GM18858 (cell line): ENCODE data around the gene TLE1.
"Not testable (repeated sequence)": the region's sequence is repeated elsewhere in the genome, so short reads cannot be mapped to it uniquely, and the experiment has no call there.

Source experiments
- ATAC-seq: cut with Tn5 transposase; IDR thresholded peaks from one replicate; pipeline ENCODE4 v1.9.1; 2021; ENCODE audit not compliant: unreplicated experiment

Gene TLE1

DNA sequence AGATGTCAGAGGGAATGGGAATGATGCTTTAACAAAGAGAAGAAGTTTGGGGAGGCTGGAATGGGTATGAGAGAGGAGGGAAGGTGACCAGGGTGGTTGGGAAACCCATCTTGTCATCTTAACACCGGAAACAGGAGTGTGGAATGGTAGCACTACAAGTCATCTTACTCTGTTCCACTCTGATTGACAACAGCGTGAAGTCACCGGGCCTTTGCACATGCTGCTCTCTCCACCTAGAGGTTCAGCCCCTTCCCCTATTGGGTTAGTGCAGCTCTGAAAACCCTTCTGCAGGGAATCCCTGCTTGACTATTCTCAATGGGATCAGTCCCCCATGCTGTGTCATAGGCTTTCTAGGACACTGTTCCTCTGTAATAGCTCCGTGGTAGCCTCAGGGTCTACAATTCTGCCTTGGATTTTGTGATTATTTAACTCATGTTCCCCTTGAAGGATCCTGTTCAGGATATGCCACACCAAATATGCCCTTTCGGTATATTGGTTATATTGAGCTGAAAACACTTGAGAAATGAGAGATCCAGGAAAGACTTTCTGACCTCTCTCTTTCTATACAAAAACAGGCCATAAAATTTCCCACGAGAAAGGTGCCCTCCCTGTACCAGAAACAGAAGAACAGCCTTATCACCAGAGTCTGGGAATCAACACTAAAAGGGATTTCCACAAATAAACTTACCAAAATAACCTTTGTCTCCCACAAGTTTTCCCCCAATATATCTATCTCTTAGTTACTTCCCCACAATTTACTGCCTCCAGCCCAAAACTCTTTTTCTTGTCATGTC lies 86.3 kb downstream of the TLE1 start:
- no peak for ATAC-seq

DNA sequence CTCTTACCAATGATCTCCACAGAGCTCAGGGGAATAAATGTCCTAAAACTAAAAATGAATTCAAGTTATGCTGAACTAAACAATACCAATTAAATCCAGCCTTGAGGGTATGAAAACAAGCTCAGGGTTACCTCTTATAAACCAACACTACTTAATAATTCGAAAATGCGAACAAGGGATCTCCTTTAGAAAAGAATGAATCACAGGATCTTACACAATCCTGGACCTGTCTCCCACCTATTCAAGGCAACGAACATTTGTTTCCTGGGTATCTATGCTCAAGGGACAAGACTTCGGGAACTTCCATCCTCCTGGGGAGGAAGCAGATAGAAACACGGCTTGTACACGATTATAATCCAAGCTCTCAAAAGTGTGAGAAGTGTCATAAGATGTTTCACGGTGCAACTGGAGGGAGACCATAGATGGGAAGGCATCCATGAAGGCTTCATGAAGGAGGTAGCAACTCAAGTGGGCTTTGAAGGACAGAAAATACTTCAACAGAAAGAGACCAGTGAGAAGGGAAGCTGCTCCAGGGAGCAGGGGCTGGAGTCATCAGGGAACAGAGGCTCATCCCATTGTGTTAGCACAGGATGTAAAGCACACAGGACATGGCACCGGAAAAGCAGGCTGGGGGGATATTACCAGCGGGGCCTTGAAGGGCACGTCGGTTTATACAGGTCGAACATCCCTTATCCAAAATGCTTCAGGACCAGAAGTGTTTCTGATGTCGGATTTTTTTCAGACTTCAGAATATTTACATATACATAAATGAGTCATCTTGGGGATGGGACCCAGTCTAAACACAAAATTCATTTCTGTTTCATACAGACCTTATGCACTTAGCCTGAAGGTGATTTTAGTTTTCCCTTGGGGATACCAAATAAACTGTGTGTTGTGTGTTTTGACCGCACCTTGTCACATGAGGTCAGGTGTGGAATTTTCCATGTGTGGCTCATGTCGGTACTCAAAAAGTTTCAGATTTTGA lies 87.4 kb downstream of the TLE1 start:
- peak; percentile 59 for ATAC-seq

GRCh38 chr9:81600631-81601030 lies 88.7 kb downstream of the TLE1 start:
- no peak for ATAC-seq

- ATAC-seq: no peak
Observed at GRCh38 chr9:81599837-81600236, 89.5 kb downstream of the TLE1 start.

- no peak for ATAC-seq
Observed at GRCh38 chr9:81598811-81599210, 90.5 kb downstream of the TLE1 start.

GRCh38 chr9:81598123-81598497 lies 91.2 kb downstream of the TLE1 start:
- ATAC-seq: no peak

DNA sequence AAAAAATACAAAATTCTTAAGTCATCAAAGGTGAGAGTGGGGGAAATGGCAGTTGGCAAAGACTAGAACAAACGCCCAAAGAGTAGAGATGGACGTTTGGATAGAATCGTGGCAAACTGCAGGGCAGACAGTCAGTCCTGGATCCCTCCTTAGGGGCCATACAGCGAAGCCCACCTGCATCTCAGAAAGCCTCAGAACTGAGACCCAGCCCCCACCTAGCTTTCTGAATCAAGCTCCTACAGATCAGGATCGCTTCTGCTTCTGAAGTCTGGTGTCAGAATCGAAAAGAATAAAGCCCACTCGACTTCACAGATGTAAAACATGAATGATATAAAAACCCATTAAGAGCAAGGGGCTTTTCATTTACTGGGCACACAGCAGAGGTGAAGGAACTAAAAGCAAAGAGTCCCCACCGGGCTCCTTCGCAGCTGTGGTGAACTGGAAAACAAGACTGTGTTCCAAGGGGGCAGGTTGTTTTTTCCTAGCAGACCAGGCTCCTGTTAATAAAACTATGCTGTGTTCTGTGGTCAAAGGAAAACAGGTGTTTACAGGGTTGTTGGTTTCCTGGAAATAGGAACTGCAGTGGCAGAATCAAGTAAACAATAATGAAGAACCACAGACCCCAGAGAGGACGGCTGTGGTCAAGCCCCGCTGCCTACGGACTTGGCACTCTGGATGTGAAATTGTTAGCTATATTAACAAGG lies 91.8 kb downstream of the TLE1 start:
- no peak for ATAC-seq

GRCh38 chr9:81596679-81597418 lies 92.5 kb downstream of the TLE1 start:
- no peak for ATAC-seq

- ATAC-seq: no peak
Observed at GRCh38 chr9:81595887-81596543, 93.3 kb downstream of the TLE1 start.

- ATAC-seq: not testable (repeated sequence)
Observed at GRCh38 chr9:81595293-81595692, 94.1 kb downstream of the TLE1 start.

- ATAC-seq: no peak
Observed at GRCh38 chr9:81594415-81594814, 94.9 kb downstream of the TLE1 start.

- no peak for ATAC-seq
Observed at GRCh38 chr9:81592887-81593266, 96.5 kb downstream of the TLE1 start.

DNA sequence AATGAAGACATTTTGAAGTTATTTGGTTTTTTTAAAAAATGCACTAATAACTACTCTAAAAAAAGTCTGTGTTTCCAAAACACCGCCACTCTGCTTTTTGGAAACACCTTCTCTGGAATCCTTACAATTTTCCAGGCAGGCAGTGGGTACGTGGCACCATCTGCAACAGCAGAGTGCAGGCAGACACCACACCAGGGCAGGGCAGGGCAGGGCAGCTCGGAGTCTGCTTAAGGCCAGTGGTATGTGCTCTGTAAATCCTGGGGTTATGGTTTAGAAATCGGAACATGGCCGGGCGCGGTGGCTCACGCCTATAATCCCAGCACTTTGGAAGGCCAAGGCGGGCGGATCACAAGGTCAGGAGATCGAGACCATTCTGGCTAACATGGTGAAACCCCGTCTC lies 97.6 kb downstream of the TLE1 start:
- no peak for ATAC-seq

- no peak for ATAC-seq
Observed at GRCh38 chr9:81590688-81591087, 98.7 kb downstream of the TLE1 start.

- no peak for ATAC-seq
Observed at GRCh38 chr9:81589819-81590218, 99.5 kb downstream of the TLE1 start.

DNA sequence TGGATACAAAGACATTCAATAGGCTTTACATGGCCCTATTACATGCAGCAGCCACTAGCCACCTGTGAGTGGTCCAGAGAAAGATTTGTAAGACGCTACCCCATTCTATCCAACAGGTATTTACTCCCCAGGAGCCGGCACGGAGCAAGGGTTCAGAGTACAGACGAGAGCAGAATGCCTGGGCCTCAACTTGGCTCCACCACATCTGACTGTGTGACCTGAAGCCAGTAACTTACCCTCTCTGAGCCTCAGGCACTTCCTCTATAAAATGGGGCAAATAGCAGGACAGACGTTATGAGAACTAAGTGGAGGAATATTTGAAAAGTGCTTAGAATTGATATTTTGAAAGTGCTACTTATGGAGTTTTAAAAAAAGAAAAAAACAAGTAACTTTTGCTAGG lies 100.0 kb downstream of the TLE1 start:
- no peak for ATAC-seq

DNA sequence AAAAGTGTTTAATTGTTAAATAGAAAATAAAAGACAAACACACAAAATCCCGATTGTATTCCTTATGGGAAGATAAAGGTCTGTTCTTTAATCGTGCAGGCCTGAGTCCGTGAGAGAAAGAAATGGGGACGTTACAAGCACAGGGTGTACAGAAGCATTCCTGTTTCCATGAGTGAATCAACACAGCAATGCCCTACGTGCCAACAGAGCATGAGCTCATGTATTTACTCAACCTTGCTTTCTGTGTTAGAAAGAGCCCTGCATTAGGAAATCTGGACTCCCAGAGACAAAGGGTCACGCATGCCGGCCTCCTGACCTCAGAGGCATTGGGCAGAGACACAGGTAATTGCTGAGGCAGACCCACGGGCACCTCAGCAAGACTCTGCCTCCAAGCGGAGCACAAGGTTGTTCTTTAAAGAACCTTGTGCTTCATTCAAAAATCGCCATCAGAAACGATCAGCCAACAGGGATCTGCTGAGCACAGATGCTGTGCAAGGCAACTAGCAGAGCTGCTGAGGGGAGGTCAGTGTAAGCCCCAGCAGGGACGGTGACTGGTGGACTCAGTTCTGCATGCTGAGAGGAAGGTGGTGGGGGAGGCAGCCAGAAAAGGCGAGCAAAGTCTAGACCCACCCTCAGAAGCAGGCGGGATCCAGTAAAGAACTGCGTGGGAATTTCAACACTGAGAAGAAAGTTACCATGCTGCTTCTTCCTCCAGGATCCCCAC lies 101.0 kb downstream of the TLE1 start:
- no peak for ATAC-seq

DNA sequence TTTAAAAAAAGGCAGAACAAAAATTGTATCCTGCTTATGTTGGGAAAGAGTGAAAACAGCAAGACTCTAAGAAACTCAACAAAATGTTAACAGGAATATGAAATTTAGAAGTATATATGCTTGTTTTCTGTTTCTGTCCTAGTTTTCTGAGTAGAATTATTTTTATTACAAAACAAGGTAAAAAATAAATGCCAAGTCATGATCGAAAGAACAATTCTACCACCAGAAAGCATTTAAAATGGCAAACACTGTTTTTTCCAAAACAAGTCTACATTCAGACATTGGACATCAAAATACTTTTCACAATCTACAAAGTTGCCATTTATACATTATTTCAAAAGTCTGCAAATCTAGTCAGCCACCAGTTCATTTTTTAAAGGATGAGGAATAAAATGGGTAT lies 102.6 kb downstream of the TLE1 start:
- ATAC-seq: no peak

DNA sequence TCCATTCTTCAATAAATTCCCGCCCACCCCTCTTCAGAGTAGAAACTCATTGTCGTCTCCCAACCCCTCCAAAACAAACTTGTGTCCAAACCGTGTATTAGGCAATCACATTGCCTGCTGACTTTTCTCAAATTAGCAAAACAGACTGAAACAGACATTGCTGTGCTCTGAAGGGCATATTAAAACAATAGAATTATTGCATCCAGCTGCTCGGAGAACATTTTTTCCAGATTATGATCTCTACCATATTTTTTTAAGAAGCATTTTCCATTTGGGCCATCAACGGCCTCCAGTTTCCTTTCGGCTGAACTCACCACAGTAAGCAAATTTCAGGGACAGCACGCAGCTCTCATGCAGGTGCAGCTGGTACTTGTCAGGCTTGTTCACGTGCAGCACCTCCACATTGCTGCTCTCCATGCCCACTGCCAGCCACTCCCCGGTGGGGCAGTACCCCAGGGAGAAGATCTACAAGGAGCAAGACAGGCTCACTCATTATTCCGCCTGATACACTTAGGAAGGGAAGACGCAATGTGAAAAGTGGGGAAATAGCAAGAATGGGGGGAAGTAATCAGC lies 104.1 kb downstream of the TLE1 start:
- ATAC-seq: no peak
